K562 (cell line): Measurements from ENCODE around the gene MAGI2. TPM values are rescaled to one million over a fixed set of nuclear protein-coding genes. Genes with fewer than 3 reads are reported as not detected.

ENCODE experiments used
- ATAC-seq: fragments of 200-7000 bp; cut with Tn5 transposase; 3 replicates; pipeline ENCODE4 v1.9.1; 2020; ENCODE audit warnings: moderate library complexity
- BruUV-seq: library from RNA; stranded (reverse); fragments of 400-500 nt; replicated peaks from 2 replicates; lab custom pipeline; 2021; lab: Mats Ljungman, UMichigan
- CTCF ChIA-PET: fragments of 300-600 bp; formaldehyde crosslinking; extraction: SDS; loops from one replicate; lab custom pipeline; 2021; ENCODE audit warnings: low intra/inter-chr PET ratio; lab: Yijun Ruan, JAX
- POLR2A ChIA-PET: fragments of 300-600, 350-650 bp; sonication (Branson Sonifier 250); formaldehyde crosslinking; extraction: SDS; loops from one replicate; lab custom pipeline; 2021; ENCODE audit warnings: antibody characterized with exemption, inconsistent platforms; lab: Yijun Ruan, JAX
- DNase-seq, 4 experiments: peaks; one replicate each; pipeline versions ENCODE4 v3.0.0 to v3.0.0-alpha.2; 2011 to 2018; ENCODE audit warnings: low spot score in 3 of 4, mixed read lengths in 3 of 4; ENCODE audit errors: extremely low read depth in 1 of 4
- FAIRE-seq: peaks from 2 replicates; lab custom pipeline; 2011; peaks lifted over from hg19 to GRCh38; lab: Jason Lieb, UNC
- H2AFZ ChIP-seq: 2 replicates; pipeline ENCODE4 v1.6.0; 2011; ENCODE audit warnings: low read depth, low read length, control low read depth, inconsistent platforms
- H3K27ac ChIP-seq: fragments of 200-600 bp; 3 replicates; pipeline ENCODE4 v1.8.0; 2011; ENCODE audit warnings: low read depth, mild to moderate bottlenecking, control low read depth, inconsistent platforms, low read length, moderate library complexity, mixed read lengths; ENCODE audit errors: extremely low read depth
- H3K27me3 ChIP-seq, 2 experiments: fragments of 300-600 bp in 1 of 2; 2 replicates in 1 of 2; 3 replicates in 1 of 2; pipeline versions ENCODE4 v1.6.0 to v1.8.0; 2011; ENCODE audit warnings: inconsistent platforms in 2 of 2, low read length in 2 of 2, mild to moderate bottlenecking in 1 of 2, mixed read lengths in 1 of 2, moderate library complexity in 1 of 2; ENCODE audit not compliant: control insufficient read depth in 2 of 2, insufficient read depth in 2 of 2
- H3K36me3 ChIP-seq: fragments of 300-600 bp; 3 replicates; pipeline ENCODE4 v1.8.0; 2011; ENCODE audit warnings: mild to moderate bottlenecking, low read length, inconsistent platforms; ENCODE audit not compliant: control insufficient read depth, insufficient read depth
- H3K4me1 ChIP-seq, 2 experiments: fragments of 200-600 bp in 1 of 2; replicated peaks in 1 of 2; 2 replicates in 1 of 2; 3 replicates in 1 of 2; pipeline versions ENCODE4 v1.5.1 to v1.8.0; 2011; ENCODE audit warnings: inconsistent platforms in 2 of 2, low read length in 2 of 2, mild to moderate bottlenecking in 1 of 2, mixed read lengths in 1 of 2, moderate library complexity in 1 of 2; ENCODE audit not compliant: control insufficient read depth in 2 of 2, insufficient read depth in 2 of 2
- H3K4me2 ChIP-seq: 2 replicates; pipeline ENCODE4 v1.6.1; 2011; ENCODE audit warnings: low read length, control low read depth, inconsistent platforms, mixed read lengths; ENCODE audit not compliant: insufficient read depth
- H3K4me3 ChIP-seq: fragments of 200-600 bp; sonication (generic), shearing (Covaris generic); 2 replicates; pipeline ENCODE4 v1.5.1; 2016; ENCODE audit warnings: control low read depth, inconsistent platforms
- H3K79me2 ChIP-seq: fragments of 200-600 bp; 3 replicates; pipeline ENCODE4 v1.8.0; 2011; ENCODE audit warnings: low read length, inconsistent platforms; ENCODE audit not compliant: control insufficient read depth, insufficient read depth
- H3K9ac ChIP-seq, 2 experiments: 2 replicates each; pipeline versions ENCODE4 v1.6.0 to v1.6.1; 2011; ENCODE audit warnings: low read depth in 2 of 2, low read length in 2 of 2, control low read depth in 1 of 2, inconsistent platforms in 1 of 2, mild to moderate bottlenecking in 1 of 2, mixed read lengths in 1 of 2; ENCODE audit not compliant: insufficient read depth in 1 of 2
- H3K9me1 ChIP-seq: one replicate; pipeline ENCODE4 v1.6.0; 2011; ENCODE audit warnings: inconsistent platforms, mild to moderate bottlenecking, low read length, moderate library complexity; ENCODE audit not compliant: control insufficient read depth, insufficient read depth
- H3K9me3 ChIP-seq: replicated peaks from 2 replicates; pipeline ENCODE4 v1.5.1; 2011; ENCODE audit warnings: low read depth, low read length, inconsistent platforms; ENCODE audit not compliant: control insufficient read depth, insufficient read depth
- H4K20me1 ChIP-seq: replicated peaks from 2 replicates; pipeline ENCODE4 v1.6.1; 2011; ENCODE audit warnings: low read length, inconsistent platforms, mixed read lengths; ENCODE audit not compliant: control insufficient read depth, insufficient read depth
- CTBP1 ChIP-seq: fragments of 450-650 bp; IDR thresholded peaks from 2 replicates; pipeline ENCODE4 v1.6.1; 2016; ENCODE audit warnings: borderline replicate concordance
- HDAC2 ChIP-seq: fragments of 450-650 bp; IDR thresholded peaks from 2 replicates; pipeline ENCODE4 v1.6.1; 2016; ENCODE audit warnings: mild to moderate bottlenecking
- MAFK ChIP-seq: IDR thresholded peaks from 2 replicates; pipeline ENCODE4 v1.6.1; 2011; ENCODE audit warnings: low read length, improper control_type of control experiment
- MIER1 ChIP-seq: fragments of 450-650 bp; IDR thresholded peaks from 2 replicates; pipeline ENCODE4 v1.6.1; 2016; ENCODE audit warnings: antibody characterized with exemption, mild to moderate bottlenecking, low read depth
- PTRF ChIP-seq: fragments of 450-650 bp; IDR thresholded peaks from 2 replicates; pipeline ENCODE4 v1.6.1; 2016; ENCODE audit warnings: mild to moderate bottlenecking, missing genetic modification characterization, missing compliant biosample characterization
- SNIP1 ChIP-seq: fragments of 450-650 bp; IDR thresholded peaks from 2 replicates; pipeline ENCODE4 v1.7.1; 2017; ENCODE audit warnings: low read depth, mild to moderate bottlenecking
- ZNF124 ChIP-seq: sonication (generic); formaldehyde crosslinking; IDR thresholded peaks from 2 replicates; pipeline ENCODE4 v1.8.1; 2022; ENCODE audit warnings: missing genetic modification reagents
- ZNF347 ChIP-seq: fragments of 450-650 bp; formaldehyde crosslinking; IDR thresholded peaks from 2 replicates; pipeline ENCODE4 v1.4.0; 2020; ENCODE audit warnings: low read depth, mild to moderate bottlenecking, moderate library complexity
- ZNF431 ChIP-seq: sonication (generic); formaldehyde crosslinking; IDR thresholded peaks from 2 replicates; pipeline ENCODE4 v1.8.0; 2022; ENCODE audit warnings: mild to moderate bottlenecking, missing genetic modification reagents
- WGBS: fragments of 100-300 bp; shearing (Covaris generic); methylation state at CpG from one replicate; pipeline ENCODE4 v1.1.6; 2016; ENCODE audit warnings: low coverage, mixed read lengths; ENCODE audit not compliant: insufficient coverage; ENCODE audit errors: missing lambda C conversion rate; 5-methylcytosine and 5-hydroxymethylcytosine counted together
- in situ Hi-C: fragments of 300-500 bp; cut with MboI; formaldehyde crosslinking; loops from 4 replicates; pipeline ENCODE4 v1.15.0; 2018; ENCODE audit warnings: inconsistent platforms, mixed read lengths
- intact Hi-C: fragments of 100-400 bp; cut with micrococcal nuclease; formaldehyde crosslinking; loops from 2 replicates; pipeline ENCODE4 v1.14.2; 2022
- polyA plus RNA-seq, 8 experiments: library from polyadenylated mRNA; depleted of rRNA in 4 of 8; stranded (reverse) in 5 of 8; unstranded in 3 of 8; fragments of >200 nt; fragmentation: Nextera tagmentation in 2 of 8; fragmentation: Illumina TruSeq in 1 of 8; extraction: Ambion mirVana in 2 of 8; extraction: Trizol in 1 of 8; gene quantifications; 2 replicates each; pipeline versions ENCODE4 v1.2.1 to v1.2.3, GENCODE V29; 2011 to 2014; ENCODE audit warnings: inconsistent platforms in 1 of 8, missing spikeins in 1 of 8
- total RNA-seq, 7 experiments: library from RNA; depleted of rRNA in 6 of 7; stranded (reverse); fragments of >200 nt in 6 of 7; fragmentation: Illumina TruSeq in 2 of 7; extraction: Trizol in 2 of 7; gene quantifications; 2 replicates each; pipeline versions ENCODE4 v1.2.1 to v1.2.3, GENCODE V29; 2011 to 2021; ENCODE audit warnings: low replicate concordance in 1 of 7

MAGI2 gene
- total and polyA plus RNA-seq, 9 of the 15 experiments (the other 6 are each of a cell fraction or from before 2014, with no cell fraction given), result 0.27 to 1.4 (median 0.70) TPM

- POLR2A ChIA-PET, result interaction anchor here (0.6 kb wide), 1 partner anchor 1972 kb away, joined by 3 read pairs; no protein-coding TSS in a partner anchor
- Histone ChIP-seq H2AFZ (no peak overlapping the region), H3K79me2 (no peaks in the 10 kb centered on the region), H3K4me2 (no peak overlapping the region), H3K4me3 (no peak overlapping the region)
- intact Hi-C loops (no loop called here), in situ Hi-C loops (no loop called here)
- no peak for FAIRE-seq
- TF ChIP-seq ZNF124 (CRISPR knock-in tag), result no peak
- TF ChIP-seq CTBP1, result no peak
- no peak for TF ChIP-seq HDAC2
- TF ChIP-seq SNIP1, result no peak
- TF ChIP-seq MIER1, result no peak
- no peak for TF ChIP-seq ZNF431 (CRISPR knock-in tag)
- TF ChIP-seq MAFK, result no peak
- TF ChIP-seq PTRF (tag), result no peak
- no peak for TF ChIP-seq ZNF347
- TF ChIP-seq, all 486 proteins: peak for 0
- DNase-seq (no peak), ATAC-seq (peak; percentile 36; the same call in 1 of the 3 replicates)
- H3K9ac ChIP-seq, result no peak overlapping the region
- no peaks in the 10 kb centered on the region for H4K20me1 ChIP-seq
- 0% methylated on average over 3 of the region's 3 CpGs for WGBS
- CTCF ChIA-PET, result no interaction called here
- no peaks in the 10 kb centered on the region for H3K36me3 ChIP-seq
- H3K4me1 ChIP-seq, result peaks cover 0 to 4% of the 10 kb centered on the region in 2 experiments; a peak in 2 of 5 replicates
- no peaks in the 10 kb centered on the region for H3K9me1 ChIP-seq
- no peaks in the 10 kb centered on the region for H3K9me3 ChIP-seq
- peaks cover 8 to 15% of the 10 kb centered on the region in 2 experiments; a peak in 4 of 5 replicates for H3K27me3 ChIP-seq
- BruUV-seq, result no TSS peak
- no peak overlapping the region for H3K27ac ChIP-seq
Observed at GRCh38 chr7:78074713-78075112, 1378.8 kb downstream of the MAGI2 start.
